Measurements from ENCODE around the gene CRACDL.

Gene CRACDL

GRCh38 chr2:98924038-98924830 lies 11.8 kb downstream of the CRACDL start:
- DNase-seq, result no peak

- DNase-seq, result no peak
Measured at GRCh38 chr2:98923244-98923940, 12.6 kb downstream of the CRACDL start.

GRCh38 chr2:98921062-98921461 lies 15.0 kb downstream of the CRACDL start:
- DNase-seq, result no peak

- DNase-seq, result no peak
Measured at GRCh38 chr2:98917031-98917471, 19.0 kb downstream of the CRACDL start.

GRCh38 chr2:98915751-98916358 lies 20.2 kb downstream of the CRACDL start:
- no peak for DNase-seq

- DNase-seq, result no peak
Measured at GRCh38 chr2:98914713-98915580, 21.1 kb downstream of the CRACDL start.

GRCh38 chr2:98913916-98914712 lies 21.9 kb downstream of the CRACDL start:
- no peak for DNase-seq

- no peak for DNase-seq
Measured at GRCh38 chr2:98912957-98913915, 22.8 kb downstream of the CRACDL start.

- DNase-seq, result no peak
Measured at GRCh38 chr2:98912221-98912851, 23.7 kb downstream of the CRACDL start.

- DNase-seq, result no peak
Measured at GRCh38 chr2:98911376-98912154, 24.5 kb downstream of the CRACDL start.

- DNase-seq, result no peak
Measured at GRCh38 chr2:98911126-98911375, 25.0 kb downstream of the CRACDL start.

- no peak for DNase-seq
Measured at GRCh38 chr2:98910349-98911125, 25.5 kb downstream of the CRACDL start.

- DNase-seq, result no peak
Measured at GRCh38 chr2:98909317-98910211, 26.5 kb downstream of the CRACDL start.

- DNase-seq, result no peak
Measured at GRCh38 chr2:98908931-98909316, 27.1 kb downstream of the CRACDL start.

- DNase-seq, result no peak
Measured at GRCh38 chr2:98907966-98908905, 27.8 kb downstream of the CRACDL start.

GRCh38 chr2:98907385-98907784 lies 28.6 kb downstream of the CRACDL start:
- no peak for DNase-seq

Data from activated CD4-positive, alpha-beta T cell treated with anti-CD3 and anti-CD28 coated beads, Interleukin-2, amount 50 U/mL, for 4 hours (primary cell).